Transverse colon (tissue), 4 donors: ENCODE data around the gene FGD4. TPM values are rescaled to one million over a fixed set of nuclear protein-coding genes. Genes with fewer than 3 reads are reported as not detected.

Experiments used
- DNase-seq: peaks from one replicate; pipeline ENCODE4 v3.0.0-alpha.2; 2019
- H3K27ac ChIP-seq, 4 donors: fragments of 200-600 bp; sonication (generic); 2 replicates each; pipeline ENCODE4 v1.5.1; 2016 to 2018; ENCODE audit warnings: inconsistent platforms in 4 of 4
- H3K27me3 ChIP-seq: fragments of 200-600 bp; sonication (generic); 2 replicates; pipeline ENCODE4 v1.5.1; 2017; ENCODE audit warnings: inconsistent platforms
- H3K36me3 ChIP-seq, 4 donors: fragments of 200-600 bp; sonication (generic); 2 replicates each; pipeline ENCODE4 v1.5.1; 2017 to 2019; ENCODE audit warnings: inconsistent platforms in 4 of 4
- H3K4me1 ChIP-seq, 4 donors: fragments of 200-600 bp; sonication (generic); 2 replicates each; pipeline ENCODE4 v1.5.1; 2017 to 2020; ENCODE audit warnings: inconsistent platforms in 4 of 4
- H3K4me3 ChIP-seq, 4 donors: fragments of 200-600 bp; sonication (generic); 1 replicate in 1 of 4; 2 replicates in 3 of 4; pipeline versions ENCODE4 v1.5.1 to v1.6.1; 2017 to 2019; ENCODE audit warnings: inconsistent platforms in 4 of 4
- H3K9me3 ChIP-seq, 2 donors: fragments of 200-600 bp; sonication (generic); 2 replicates each; pipeline ENCODE4 v1.5.1; 2017 to 2019; ENCODE audit warnings: inconsistent platforms in 2 of 2
- CTCF ChIP-seq, 5 experiments: fragments of 200-600 bp in 3 of 5; fragments of 450-650 bp in 2 of 5; sonication (generic) in 3 of 5; IDR thresholded peaks; 1 replicate in 2 of 5; 2 replicates in 3 of 5; pipeline ENCODE4 v1.5.1; 2016 to 2017; ENCODE audit warnings: antibody characterized with exemption in 5 of 5, inconsistent platforms in 3 of 5, mild to moderate bottlenecking in 2 of 5, moderate library complexity in 1 of 5
- EP300 ChIP-seq: sonication (generic); formaldehyde crosslinking; IDR thresholded peaks from one replicate; pipeline ENCODE4 v1.6.1; 2017; ENCODE audit warnings: antibody characterized with exemption, low read depth
- POLR2A ChIP-seq: fragments of 450-650 bp; IDR thresholded peaks from one replicate; pipeline ENCODE4 v1.6.1; 2016; ENCODE audit warnings: antibody characterized with exemption, mild to moderate bottlenecking, moderate library complexity
- POLR2AphosphoS5 ChIP-seq, 3 donors: sonication (generic); formaldehyde crosslinking; IDR thresholded peaks; one replicate each; pipeline ENCODE4 v1.6.1; 2016; ENCODE audit warnings: antibody characterized with exemption in 3 of 3
- WGBS, 2 donors: methylation state at CpG; one replicate each; pipeline ENCODE4 v1.1.5; 2018; ENCODE audit warnings: low coverage in 1 of 2; 5-methylcytosine and 5-hydroxymethylcytosine counted together
- in situ Hi-C, 4 donors: fragments of 200-750 bp; cut with MboI; loops; one replicate each; pipeline versions ENCODE4 v1.15.0 to v1.15.1; 2017; ENCODE audit warnings: low sequenced_read_pairs in 3 of 4, low pct_ligation_motif_present in 1 of 4, low pct_unique_long_range_greater_than_20kb in 1 of 4
- intact Hi-C: fragments of 100-400 bp; cut with DNase I; formaldehyde crosslinking; loops from one replicate; pipeline ENCODE4 v1.15.1; 2023; ENCODE audit warnings: low total_unique reads
- total RNA-seq, 4 donors: library from RNA; depleted of rRNA; stranded (reverse); fragments of >200 nt; gene quantifications; one replicate each; pipeline ENCODE4 v1.1.0, GENCODE V29; 2016

The FGD4 gene
- total RNA-seq, 4 donors from 2014 or later, result 80.2 to 132 (median 98.2) TPM

- H3K27ac ChIP-seq, result no peak overlapping the region
- 82 to 89% methylated on average over 2 of the region's 2 CpGs for WGBS, 2 donors
- no peaks in the 10 kb centered on the region for H3K4me1 ChIP-seq
- no peaks in the 10 kb centered on the region for H3K9me3 ChIP-seq
- peaks cover 0 to 35% (median 7%) of the 10 kb centered on the region in 4 donors for H3K36me3 ChIP-seq
- H3K27me3 ChIP-seq, result no peaks in the 10 kb centered on the region
- no peak for TF ChIP-seq CTCF (IDR thresholded peaks at IDR 0.05)
- no peak for TF ChIP-seq POLR2AphosphoS5 (IDR thresholded peaks at IDR 0.05)
- TF ChIP-seq EP300, result no peak
- no peak for TF ChIP-seq POLR2A
- in situ Hi-C loops, result no loop called here
- no peak for DNase-seq
- intact Hi-C loops, result no loop called here
- no peak overlapping the region for H3K4me3 ChIP-seq
These were observed 207.1 kb downstream of the FGD4 start for GRCh38 chr12:32606443-32606842.

GRCh38 chr12:32609966-32610365, 210.6 kb downstream of the FGD4 start:
- intact Hi-C loops, result no loop called here
- Histone ChIP-seq H3K9me3 (no peaks in the 10 kb centered on the region), H3K27me3 (no peaks in the 10 kb centered on the region), H3K36me3 (peaks cover 0 to 60% (median 12%) of the 10 kb centered on the region in 4 donors), H3K27ac (no peak overlapping the region), H3K4me3 (no peak overlapping the region), H3K4me1 (peaks cover 0 to 5% (median 1%) of the 10 kb centered on the region in 4 donors)
- no peak for DNase-seq
- TF ChIP-seq POLR2AphosphoS5 (IDR thresholded peaks at IDR 0.05), result no peak
- no peak for TF ChIP-seq EP300
- TF ChIP-seq CTCF (IDR thresholded peaks at IDR 0.05), result no peak
- no peak for TF ChIP-seq POLR2A
- 78% methylated on average over 1 of the region's 1 CpG; no CpG with 5 or more reads in 1 of the 2 donors for WGBS, 2 donors
- in situ Hi-C loops, result no loop called here

- H3K36me3 ChIP-seq, result peaks cover 0 to 56% (median 10%) of the 10 kb centered on the region in 4 donors
- TF ChIP-seq POLR2A, result no peak
- no peak for TF ChIP-seq EP300
- TF ChIP-seq CTCF (IDR thresholded peaks at IDR 0.05), result no peak
- no peak for TF ChIP-seq POLR2AphosphoS5 (IDR thresholded peaks at IDR 0.05)
- WGBS, 2 donors, result 98% methylated on average over 11 of the region's 11 CpGs; no CpG with 5 or more reads in 1 of the 2 donors
These were observed 212.6 kb downstream of the FGD4 start for GRCh38 chr12:32611986-32612385.

GRCh38 chr12:32612658-32613614, 213.6 kb downstream of the FGD4 start:
- H3K4me3 ChIP-seq, result no peak overlapping the region
- no peaks in the 10 kb centered on the region for H3K9me3 ChIP-seq
- no peak for TF ChIP-seq EP300
- no peak overlapping the region for H3K27ac ChIP-seq
- H3K27me3 ChIP-seq, result no peaks in the 10 kb centered on the region
- DNase-seq, result no peak
- WGBS, 2 donors, result 69 to 90% methylated on average over 2 to 3 of the region's 3 CpGs
- in situ Hi-C loops, result no loop called here
- peaks cover 0 to 16% (median 6%) of the 10 kb centered on the region in 4 donors for H3K4me1 ChIP-seq
- intact Hi-C loops, result no loop called here
- peaks cover 0 to 54% (median 12%) of the 10 kb centered on the region in 4 donors for H3K36me3 ChIP-seq

More at GRCh38 chr12:32611986-32612385, 212.6 kb downstream of the FGD4 start:
- intact Hi-C loops, result no loop called here
- Histone ChIP-seq H3K27me3 (no peaks in the 10 kb centered on the region), H3K9me3 (no peaks in the 10 kb centered on the region), H3K4me1 (peaks cover 0 to 16% (median 6%) of the 10 kb centered on the region in 4 donors), H3K27ac (no peak overlapping the region), H3K4me3 (no peak overlapping the region)
- DNase-seq, result no peak
- in situ Hi-C loops, result no loop called here
